Glutamatergic neuron (in vitro differentiated cells): ENCODE data around the gene CAMK2B. TPM values are rescaled to one million over a fixed set of nuclear protein-coding genes. Genes with fewer than 3 reads are reported as not detected.
A peak's percentile ranks its signal among the peaks of the same experiment; 100 is the strongest.

ENCODE experiments used
- DNase-seq: peaks from one replicate; pipeline ENCODE4 v3.0.0; 2022
- H3K27ac Mint-ChIP-seq: one replicate; pipeline ENCODE4 v1.8.0; 2020; ENCODE audit warnings: mild to moderate bottlenecking, mixed read lengths, inconsistent platforms; ENCODE audit not compliant: unreplicated experiment
- H3K27me3 Mint-ChIP-seq: one replicate; pipeline ENCODE4 v1.8.0; 2020; ENCODE audit warnings: mild to moderate bottlenecking, moderate library complexity, mixed read lengths, inconsistent platforms; ENCODE audit not compliant: unreplicated experiment
- H3K36me3 Mint-ChIP-seq: one replicate; pipeline ENCODE4 v1.8.0; 2020; ENCODE audit warnings: mild to moderate bottlenecking, mixed read lengths, inconsistent platforms; ENCODE audit not compliant: unreplicated experiment
- H3K4me1 Mint-ChIP-seq: one replicate; pipeline ENCODE4 v1.8.0; 2020; ENCODE audit warnings: mild to moderate bottlenecking, low read depth, mixed read lengths, inconsistent platforms; ENCODE audit not compliant: unreplicated experiment
- H3K4me3 Mint-ChIP-seq: one replicate; pipeline ENCODE4 v1.8.0; 2020; ENCODE audit warnings: mild to moderate bottlenecking, mixed read lengths, inconsistent platforms; ENCODE audit not compliant: unreplicated experiment
- H3K9me3 Mint-ChIP-seq: one replicate; pipeline ENCODE4 v1.8.0; 2020; ENCODE audit warnings: mild to moderate bottlenecking, moderate library complexity, mixed read lengths, inconsistent platforms; ENCODE audit not compliant: unreplicated experiment
- CTCF ChIP-seq: fragments of 200-600 bp; sonication (generic); IDR thresholded peaks from one replicate; pipeline ENCODE4 v1.5.0; 2021; ENCODE audit not compliant: partially characterized antibody, unreplicated experiment
- total RNA-seq: library from RNA; stranded (reverse); fragmentation: NEBNext Ultra II Directional; extraction: Animal tissue kit (Norgen Biotek cat#: 25700); gene quantifications from one replicate; pipeline ENCODE4 v1.2.1, GENCODE V29; 2021; ENCODE audit not compliant: unreplicated experiment

Gene CAMK2B
- total RNA-seq, 1 donor from 2014 or later = 55.1 TPM

- Mint-ChIP-seq H3K9me3 (peaks cover 6% of the 10 kb centered on the region), H3K27ac (peak overlapping the region; percentile 76), H3K36me3 (peaks cover 1% of the 10 kb centered on the region), H3K4me1 (peaks cover 49% of the 10 kb centered on the region), H3K27me3 (peaks cover 16% of the 10 kb centered on the region), H3K4me3 (no peak overlapping the region)
- DNase-seq = no peak
- no peak for TF ChIP-seq CTCF
Measured at GRCh38 chr7:44259547-44260457, 65.6 kb downstream of the CAMK2B start.

GRCh38 chr7:44258865-44259546 lies 66.4 kb downstream of the CAMK2B start:
- Mint-ChIP-seq H3K27ac (no peak overlapping the region), H3K27me3 (peaks cover 19% of the 10 kb centered on the region), H3K36me3 (peaks cover 4% of the 10 kb centered on the region), H3K4me3 (no peak overlapping the region), H3K9me3 (peaks cover 8% of the 10 kb centered on the region), H3K4me1 (peaks cover 50% of the 10 kb centered on the region)
- no peak for DNase-seq
- TF ChIP-seq CTCF = no peak

GRCh38 chr7:44258423-44258760 lies 67.0 kb downstream of the CAMK2B start:
- Mint-ChIP-seq H3K9me3 (peaks cover 12% of the 10 kb centered on the region), H3K27ac (peak overlapping the region; percentile 79), H3K27me3 (peaks cover 24% of the 10 kb centered on the region), H3K4me3 (peak overlapping the region; percentile 43), H3K4me1 (peaks cover 48% of the 10 kb centered on the region), H3K36me3 (peaks cover 4% of the 10 kb centered on the region)
- no peak for TF ChIP-seq CTCF
- DNase-seq = no peak

GRCh38 chr7:44257618-44258422 lies 67.6 kb downstream of the CAMK2B start:
- H3K36me3 Mint-ChIP-seq = peaks cover 4% of the 10 kb centered on the region
- peak overlapping the region; percentile 79 for H3K27ac Mint-ChIP-seq
- peak overlapping the region; percentile 43 for H3K4me3 Mint-ChIP-seq
- peaks cover 25% of the 10 kb centered on the region for H3K27me3 Mint-ChIP-seq
- DNase-seq = peak; percentile 55
- H3K9me3 Mint-ChIP-seq = peaks cover 15% of the 10 kb centered on the region
- no peak for TF ChIP-seq CTCF
- peaks cover 47% of the 10 kb centered on the region for H3K4me1 Mint-ChIP-seq
